ENCODE results near the gene METTL26. TPM values are rescaled to one million over a fixed set of nuclear protein-coding genes. Genes with fewer than 3 reads are reported as not detected.

METTL26 gene
- total and polyA plus RNA-seq, 9 of the 15 experiments (the other 6 are each of a cell fraction or from before 2014, with no cell fraction given) = 7.3 to 262 (median 80.9) TPM

DNA sequence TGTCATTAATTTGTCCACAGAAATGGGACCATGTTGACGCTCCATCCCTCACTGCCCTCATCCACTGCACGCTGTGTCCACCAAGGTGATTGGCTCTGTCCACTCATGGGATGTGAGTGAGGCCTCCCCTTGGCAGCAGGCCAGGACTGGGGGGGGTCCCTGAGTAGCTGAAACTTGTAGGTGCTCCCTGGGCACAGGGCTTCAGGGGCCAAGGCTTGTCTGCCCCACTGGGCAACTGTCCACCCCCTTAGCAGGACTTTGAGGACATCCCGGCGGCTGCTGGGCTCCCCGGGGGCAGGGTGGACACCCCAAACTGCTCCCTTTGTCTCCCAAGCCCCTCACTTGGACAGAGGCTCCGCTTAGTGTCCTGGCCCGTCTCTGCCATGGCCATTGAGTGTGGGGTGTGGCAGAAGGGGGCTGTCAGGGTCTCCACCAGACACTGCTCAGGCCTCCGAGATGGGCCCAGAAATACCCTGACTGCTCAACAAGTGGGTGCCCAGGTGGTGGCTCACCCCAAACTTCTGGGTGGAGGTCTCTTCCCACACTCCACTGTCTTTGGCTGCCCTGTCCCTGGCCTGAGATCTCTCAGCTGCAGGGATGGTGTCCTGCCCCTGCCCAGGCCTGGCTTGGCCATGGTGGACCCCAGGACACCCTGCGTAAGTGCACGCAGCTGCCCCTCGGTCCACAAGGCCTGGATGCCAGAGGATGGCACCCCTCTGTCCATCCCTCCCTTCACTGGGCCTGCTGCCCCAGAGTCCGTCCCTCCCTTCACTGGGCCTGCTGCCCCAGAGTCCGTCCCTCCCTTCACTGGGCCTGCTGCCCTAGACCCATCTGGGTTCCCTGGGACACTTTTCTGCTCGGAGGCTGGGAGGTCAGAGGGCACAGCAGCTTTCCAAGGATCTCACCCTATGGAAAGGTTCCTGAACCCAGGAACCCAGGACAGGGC, 49.2 kb downstream of the METTL26 start (continued):
- TF ChIP-seq EWSR1 (IDR thresholded peaks at IDR 0.05; ENCODE audit: borderline replicate concordance, low read depth, partially characterized antibody) (no peak), GABPB2 (CRISPR knock-in tag; conservative IDR thresholded peaks at IDR 0.05) (no peak), TOE1 (IDR thresholded peaks at IDR 0.05; ENCODE audit: borderline replicate concordance) (no peak), TOE1 (CRISPR knock-in tag; IDR thresholded peaks at IDR 0.05; ENCODE audit: borderline replicate concordance, low read depth) (peak; percentile 66; the same call in 1 of the 2 replicates), NFIX (CRISPR knock-in tag; IDR thresholded peaks at IDR 0.05; ENCODE audit: low read depth) (peak; percentile 31; the same call in 1 of the 2 replicates), CEBPB (tag; IDR thresholded peaks at IDR 0.05) (no peak), TARDBP (IDR thresholded peaks at IDR 0.05) (no peak), KDM5B (IDR thresholded peaks at IDR 0.05; ENCODE audit: insufficient replicate concordance, low read depth, low read length) (peak; percentile 34), SOX6 (IDR thresholded peaks at IDR 0.05) (no peak), STAG1 (CRISPR knock-in tag; IDR thresholded peaks at IDR 0.05; ENCODE audit: borderline replicate concordance) (0 out of 2 replicates have a peak, but pooled peaks have one; percentile 4), ZNF384 (IDR thresholded peaks at IDR 0.05; ENCODE audit: low read depth, low read length) (no peak), EGR1 (conservative IDR thresholded peaks at IDR 0.05) (no peak), SAFB (IDR thresholded peaks at IDR 0.05; ENCODE audit: borderline replicate concordance, low read depth, low read length) (no peak), SP1 (CRISPR knock-in tag; IDR thresholded peaks at IDR 0.05) (peak; percentile 35; the same call in 1 of the 2 replicates), POLR2A (conservative IDR thresholded peaks at IDR 0.05) (peak; percentile 49), ZC3H4 (CRISPR knock-in tag; IDR thresholded peaks at IDR 0.05; ENCODE audit: borderline replicate concordance) (peak; percentile 25; the same call in 1 of the 2 replicates), NCOA1 (IDR thresholded peaks at IDR 0.05; ENCODE audit: low read depth) (no peak), POLR2AphosphoS2 (IDR thresholded peaks at IDR 0.05; ENCODE audit: low read length) (peak; percentile 85), POLR2AphosphoS5 (IDR thresholded peaks at IDR 0.05; ENCODE audit: control insufficient read depth, insufficient read depth, low read depth, low read length) (peak; percentile 54; the same call in 1 of the 2 replicates), RFX7 (CRISPR knock-in tag; IDR thresholded peaks at IDR 0.05) (no peak)
- TF ChIP-seq, protein P1, sequence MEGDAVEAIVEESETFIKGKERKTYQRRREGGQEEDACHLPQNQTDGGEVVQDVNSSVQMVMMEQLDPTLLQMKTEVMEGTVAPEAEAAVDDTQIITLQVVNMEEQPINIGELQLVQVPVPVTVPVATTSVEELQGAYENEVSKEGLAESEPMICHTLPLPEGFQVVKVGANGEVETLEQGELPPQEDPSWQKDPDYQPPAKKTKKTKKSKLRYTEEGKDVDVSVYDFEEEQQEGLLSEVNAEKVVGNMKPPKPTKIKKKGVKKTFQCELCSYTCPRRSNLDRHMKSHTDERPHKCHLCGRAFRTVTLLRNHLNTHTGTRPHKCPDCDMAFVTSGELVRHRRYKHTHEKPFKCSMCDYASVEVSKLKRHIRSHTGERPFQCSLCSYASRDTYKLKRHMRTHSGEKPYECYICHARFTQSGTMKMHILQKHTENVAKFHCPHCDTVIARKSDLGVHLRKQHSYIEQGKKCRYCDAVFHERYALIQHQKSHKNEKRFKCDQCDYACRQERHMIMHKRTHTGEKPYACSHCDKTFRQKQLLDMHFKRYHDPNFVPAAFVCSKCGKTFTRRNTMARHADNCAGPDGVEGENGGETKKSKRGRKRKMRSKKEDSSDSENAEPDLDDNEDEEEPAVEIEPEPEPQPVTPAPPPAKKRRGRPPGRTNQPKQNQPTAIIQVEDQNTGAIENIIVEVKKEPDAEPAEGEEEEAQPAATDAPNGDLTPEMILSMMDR (IDR thresholded peaks at IDR 0.05 in 2 of 3, conservative IDR thresholded peaks at IDR 0.05 in 1 of 3; ENCODE audit: insufficient read depth in 2 of 3, low read depth in 1 of 3, low read length in 3 of 3) = no peak
- TF ChIP-seq, protein P2, sequence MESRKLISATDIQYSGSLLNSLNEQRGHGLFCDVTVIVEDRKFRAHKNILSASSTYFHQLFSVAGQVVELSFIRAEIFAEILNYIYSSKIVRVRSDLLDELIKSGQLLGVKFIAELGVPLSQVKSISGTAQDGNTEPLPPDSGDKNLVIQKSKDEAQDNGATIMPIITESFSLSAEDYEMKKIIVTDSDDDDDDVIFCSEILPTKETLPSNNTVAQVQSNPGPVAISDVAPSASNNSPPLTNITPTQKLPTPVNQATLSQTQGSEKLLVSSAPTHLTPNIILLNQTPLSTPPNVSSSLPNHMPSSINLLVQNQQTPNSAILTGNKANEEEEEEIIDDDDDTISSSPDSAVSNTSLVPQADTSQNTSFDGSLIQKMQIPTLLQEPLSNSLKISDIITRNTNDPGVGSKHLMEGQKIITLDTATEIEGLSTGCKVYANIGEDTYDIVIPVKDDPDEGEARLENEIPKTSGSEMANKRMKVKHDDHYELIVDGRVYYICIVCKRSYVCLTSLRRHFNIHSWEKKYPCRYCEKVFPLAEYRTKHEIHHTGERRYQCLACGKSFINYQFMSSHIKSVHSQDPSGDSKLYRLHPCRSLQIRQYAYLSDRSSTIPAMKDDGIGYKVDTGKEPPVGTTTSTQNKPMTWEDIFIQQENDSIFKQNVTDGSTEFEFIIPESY (CRISPR knock-in tag; IDR thresholded peaks at IDR 0.05) = no peak
- TF ChIP-seq, protein P3, sequence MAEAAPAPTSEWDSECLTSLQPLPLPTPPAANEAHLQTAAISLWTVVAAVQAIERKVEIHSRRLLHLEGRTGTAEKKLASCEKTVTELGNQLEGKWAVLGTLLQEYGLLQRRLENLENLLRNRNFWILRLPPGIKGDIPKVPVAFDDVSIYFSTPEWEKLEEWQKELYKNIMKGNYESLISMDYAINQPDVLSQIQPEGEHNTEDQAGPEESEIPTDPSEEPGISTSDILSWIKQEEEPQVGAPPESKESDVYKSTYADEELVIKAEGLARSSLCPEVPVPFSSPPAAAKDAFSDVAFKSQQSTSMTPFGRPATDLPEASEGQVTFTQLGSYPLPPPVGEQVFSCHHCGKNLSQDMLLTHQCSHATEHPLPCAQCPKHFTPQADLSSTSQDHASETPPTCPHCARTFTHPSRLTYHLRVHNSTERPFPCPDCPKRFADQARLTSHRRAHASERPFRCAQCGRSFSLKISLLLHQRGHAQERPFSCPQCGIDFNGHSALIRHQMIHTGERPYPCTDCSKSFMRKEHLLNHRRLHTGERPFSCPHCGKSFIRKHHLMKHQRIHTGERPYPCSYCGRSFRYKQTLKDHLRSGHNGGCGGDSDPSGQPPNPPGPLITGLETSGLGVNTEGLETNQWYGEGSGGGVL (CRISPR knock-in tag; IDR thresholded peaks at IDR 0.05) = no peak
